ENCODE measurements around the gene LIN7C. TPM values are rescaled to one million over a fixed set of nuclear protein-coding genes. Genes with fewer than 3 reads are reported as not detected.

The LIN7C gene
- total and polyA plus RNA-seq, 8 donors = 18.7 to 31.5 (median 21.6) TPM

GRCh38 chr11:27481992-27482391 lies 24.6 kb downstream of the LIN7C start:
- no peaks in the 10 kb centered on the region for H3K36me3 ChIP-seq
- H3K4me1 ChIP-seq = no peaks in the 10 kb centered on the region
- TF ChIP-seq CTCF (IDR thresholded peaks at IDR 0.05) = no peak
- ATAC-seq (no peak), DNase-seq (no peak)
- no peak overlapping the region for H3K27ac ChIP-seq
- no peak overlapping the region for H3K4me3 ChIP-seq
- no peaks in the 10 kb centered on the region for H3K9me3 ChIP-seq
- H3K27me3 ChIP-seq = no peaks in the 10 kb centered on the region
- intact Hi-C loops (cut with DNase I) = no loop called here

DNA sequence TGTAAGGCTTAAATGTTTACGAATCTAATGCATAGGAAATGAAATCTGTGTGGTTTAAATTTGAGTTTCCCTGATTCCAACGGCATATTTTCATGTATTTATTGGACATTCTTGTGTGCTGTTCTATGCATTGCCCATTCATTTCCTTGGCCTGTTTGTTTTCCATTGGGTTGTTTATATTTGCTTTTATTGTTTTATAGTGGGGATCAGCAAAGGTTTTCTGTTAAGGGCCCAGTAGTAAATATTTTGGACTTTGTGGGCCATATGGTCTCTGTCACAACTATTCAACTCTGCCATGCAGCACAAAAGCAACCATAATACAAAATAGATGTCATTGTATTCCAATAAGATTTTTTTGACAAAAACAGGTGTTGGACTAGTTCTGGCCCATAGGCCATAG lies 28.7 kb downstream of the LIN7C start:
- TF ChIP-seq CTCF (IDR thresholded peaks at IDR 0.05) = no peak
- Histone ChIP-seq H3K27ac (no peak overlapping the region), H3K36me3 (no peaks in the 10 kb centered on the region), H3K4me1 (no peaks in the 10 kb centered on the region), H3K27me3 (peaks cover 0 to 16% of the 10 kb centered on the region in 2 donors), H3K4me3 (no peak overlapping the region), H3K9me3 (no peaks in the 10 kb centered on the region)
- intact Hi-C loops (cut with DNase I) = no loop called here
- no peak for ATAC-seq
- DNase-seq = no peak

DNA sequence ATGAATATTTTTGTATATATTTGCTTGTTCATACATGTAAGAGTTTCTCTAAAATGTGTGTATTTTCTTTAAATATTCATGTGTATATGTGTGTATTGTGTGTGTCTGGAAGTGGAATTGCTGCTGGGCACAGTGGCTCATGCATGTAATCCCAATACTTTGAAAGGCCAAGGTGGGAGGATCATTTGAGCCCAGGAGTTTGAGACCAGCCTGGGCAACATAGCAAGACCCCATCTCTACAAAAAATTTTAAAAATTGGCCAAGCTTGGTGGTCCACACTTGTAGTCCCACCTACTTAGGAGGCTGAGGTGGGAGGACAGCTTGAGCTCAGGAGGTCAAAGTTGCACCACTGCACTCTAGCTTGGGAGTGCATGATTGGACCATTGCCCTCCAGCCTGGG lies 29.3 kb downstream of the LIN7C start:
- no peaks in the 10 kb centered on the region for H3K4me1 ChIP-seq
- intact Hi-C loops (cut with DNase I) = no loop called here
- peaks cover 0 to 21% of the 10 kb centered on the region in 2 donors for H3K27me3 ChIP-seq
- H3K27ac ChIP-seq = no peak overlapping the region
- no peaks in the 10 kb centered on the region for H3K9me3 ChIP-seq
- H3K36me3 ChIP-seq = no peaks in the 10 kb centered on the region
- no peak for DNase-seq
- ATAC-seq = no peak
- no peak for TF ChIP-seq CTCF (IDR thresholded peaks at IDR 0.05)
- no peak overlapping the region for H3K4me3 ChIP-seq

DNA sequence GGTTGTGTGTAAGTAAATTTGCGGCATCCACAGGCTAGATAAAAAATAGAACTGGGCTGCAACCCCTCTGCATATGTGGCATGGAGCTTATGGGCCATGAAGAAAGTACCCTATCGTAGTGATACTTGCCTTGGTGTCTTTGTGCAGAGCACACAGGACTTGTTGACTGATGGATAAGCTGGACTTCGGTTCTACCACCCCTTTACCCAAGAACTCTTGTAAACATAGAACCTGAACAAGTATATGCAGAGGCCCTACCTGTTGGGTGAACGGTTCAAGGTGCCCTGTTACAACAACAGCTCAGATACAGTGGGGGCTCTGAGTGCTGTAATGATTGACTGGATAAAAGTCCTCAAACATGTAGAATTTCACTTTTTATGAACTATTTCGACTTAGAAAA lies 30.9 kb downstream of the LIN7C start:
- Histone ChIP-seq H3K27ac (no peak overlapping the region), H3K27me3 (peaks cover 0 to 37% of the 10 kb centered on the region in 2 donors), H3K4me1 (peaks cover 5 to 10% of the 10 kb centered on the region in 2 donors), H3K36me3 (no peaks in the 10 kb centered on the region), H3K4me3 (no peak overlapping the region), H3K9me3 (no peaks in the 10 kb centered on the region)
- ATAC-seq = no peak
- no peak for TF ChIP-seq CTCF (IDR thresholded peaks at IDR 0.05)
- intact Hi-C loops (cut with DNase I) = no loop called here
- no peak for DNase-seq

DNA sequence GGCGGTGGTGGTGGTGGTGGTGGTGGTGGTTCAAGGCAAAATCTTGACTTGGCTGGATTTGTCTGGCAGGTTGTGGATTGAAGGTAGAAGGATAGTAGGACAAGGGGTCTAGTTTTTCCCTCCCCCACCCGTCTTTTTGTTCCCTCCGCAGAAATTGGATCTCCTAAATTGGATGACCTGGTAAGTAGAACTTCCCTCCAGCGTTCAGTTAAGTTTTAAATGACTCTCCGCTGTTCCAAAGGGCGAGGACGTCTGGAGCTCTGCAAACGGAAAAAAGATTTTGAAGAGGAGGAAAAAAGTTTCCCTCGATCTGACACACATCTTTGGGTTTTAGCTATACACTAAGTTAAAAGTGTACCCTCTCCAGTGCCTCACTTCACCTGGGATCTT lies 33.6 kb downstream of the LIN7C start:
- DNase-seq (no peak), ATAC-seq (peak; percentile 1)
- peaks cover 0 to 54% of the 10 kb centered on the region in 2 donors for H3K27me3 ChIP-seq
- TF ChIP-seq CTCF (IDR thresholded peaks at IDR 0.05) = no peak
- no peak overlapping the region for H3K27ac ChIP-seq
- no peaks in the 10 kb centered on the region for H3K36me3 ChIP-seq
- peaks cover 5 to 10% of the 10 kb centered on the region in 2 donors for H3K4me1 ChIP-seq
- H3K4me3 ChIP-seq = no peak overlapping the region
- no peaks in the 10 kb centered on the region for H3K9me3 ChIP-seq
- intact Hi-C loops (cut with DNase I) = no loop called here
